ENCODE measurements around the gene SUN3. TPM values are rescaled to one million over a fixed set of nuclear protein-coding genes. Genes with fewer than 3 reads are reported as not detected.

The SUN3 gene
- total and polyA plus RNA-seq, 9 of the 15 experiments (the other 6 are each of a cell fraction or from before 2014, with no cell fraction given): 0.04 to 0.06 TPM; not detected in 7

DNA sequence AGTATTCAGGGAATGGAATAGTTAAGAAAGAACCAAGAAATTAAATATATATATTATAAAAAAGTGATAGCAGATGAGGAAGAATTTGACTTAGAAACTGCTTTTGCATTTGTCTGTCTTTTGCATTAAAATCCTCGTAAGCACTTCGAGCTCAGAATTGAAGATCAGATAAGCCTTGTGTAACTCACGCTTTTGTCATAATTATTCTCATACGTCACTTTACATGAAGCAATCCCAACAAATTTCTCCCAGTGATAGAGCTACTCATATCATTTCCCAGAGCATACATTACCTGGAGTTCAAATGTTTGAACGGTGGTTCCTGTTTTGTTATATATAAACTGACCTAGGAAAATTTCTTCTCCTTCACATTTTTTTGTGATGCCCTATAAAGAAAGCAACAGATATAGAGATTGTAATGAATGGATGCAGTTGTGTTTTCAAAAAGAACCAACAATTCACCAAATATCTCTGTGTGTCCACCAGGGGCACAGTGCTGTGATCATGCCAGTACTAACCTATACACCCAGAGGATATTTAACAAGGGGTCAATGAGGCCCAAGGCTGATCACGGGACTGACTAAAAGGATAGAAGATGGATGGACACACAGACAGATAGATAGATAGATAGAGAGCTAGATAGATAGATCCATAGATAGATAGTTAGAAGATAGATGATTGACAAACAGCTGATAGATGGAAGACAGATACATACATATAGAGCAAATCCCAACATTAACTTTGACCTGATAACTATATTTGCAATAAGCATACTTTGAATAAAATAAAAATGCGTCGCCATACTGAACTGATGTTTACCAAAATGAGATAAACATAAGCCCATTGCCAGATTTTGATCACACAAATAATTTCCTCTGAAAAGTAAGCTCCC, 40.2 kb downstream of the SUN3 start (continued):
- TF ChIP-seq, protein P1, sequence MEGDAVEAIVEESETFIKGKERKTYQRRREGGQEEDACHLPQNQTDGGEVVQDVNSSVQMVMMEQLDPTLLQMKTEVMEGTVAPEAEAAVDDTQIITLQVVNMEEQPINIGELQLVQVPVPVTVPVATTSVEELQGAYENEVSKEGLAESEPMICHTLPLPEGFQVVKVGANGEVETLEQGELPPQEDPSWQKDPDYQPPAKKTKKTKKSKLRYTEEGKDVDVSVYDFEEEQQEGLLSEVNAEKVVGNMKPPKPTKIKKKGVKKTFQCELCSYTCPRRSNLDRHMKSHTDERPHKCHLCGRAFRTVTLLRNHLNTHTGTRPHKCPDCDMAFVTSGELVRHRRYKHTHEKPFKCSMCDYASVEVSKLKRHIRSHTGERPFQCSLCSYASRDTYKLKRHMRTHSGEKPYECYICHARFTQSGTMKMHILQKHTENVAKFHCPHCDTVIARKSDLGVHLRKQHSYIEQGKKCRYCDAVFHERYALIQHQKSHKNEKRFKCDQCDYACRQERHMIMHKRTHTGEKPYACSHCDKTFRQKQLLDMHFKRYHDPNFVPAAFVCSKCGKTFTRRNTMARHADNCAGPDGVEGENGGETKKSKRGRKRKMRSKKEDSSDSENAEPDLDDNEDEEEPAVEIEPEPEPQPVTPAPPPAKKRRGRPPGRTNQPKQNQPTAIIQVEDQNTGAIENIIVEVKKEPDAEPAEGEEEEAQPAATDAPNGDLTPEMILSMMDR (IDR thresholded peaks at IDR 0.05 in 2 of 3, conservative IDR thresholded peaks at IDR 0.05 in 1 of 3; ENCODE audit: insufficient read depth in 2 of 3, low read depth in 1 of 3, low read length in 3 of 3): 0 out of 6 replicates have a peak, but pooled peaks of 2 of the 3 experiments have one; percentile 12 to 23

DNA sequence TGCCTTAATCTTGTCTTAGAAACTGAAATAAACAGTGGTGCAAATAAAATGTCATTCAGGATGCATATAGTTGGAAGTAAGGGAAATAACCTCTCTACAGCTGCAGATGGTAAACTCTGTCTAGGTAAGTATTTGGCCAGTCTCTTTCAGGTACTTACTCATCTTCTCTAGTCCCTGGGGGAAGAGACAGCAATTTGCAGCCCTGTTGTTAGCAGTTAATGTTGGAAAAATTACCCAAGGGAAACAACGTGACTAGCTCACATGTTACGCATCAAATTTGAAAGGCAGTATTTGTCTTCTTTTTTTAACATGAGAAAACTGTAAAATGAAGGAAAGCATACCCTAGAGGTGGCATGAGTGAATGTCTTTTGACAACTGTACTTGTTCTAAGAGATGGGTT, 46.3 kb downstream of the SUN3 start:
- Histone ChIP-seq H3K9me3 (replicated peaks; ENCODE audit: control insufficient read depth, insufficient read depth, low read depth, low read length) (no peaks in the 10 kb centered on the region), H3K36me3 (ENCODE audit: control insufficient read depth, insufficient read depth, low read length) (peaks cover 11% of the 10 kb centered on the region; the same call in 2 of the 3 replicates), H3K4me2 (ENCODE audit: insufficient read depth, low read length) (no peak overlapping the region), H3K27ac (ENCODE audit: extremely low read depth, low read depth, low read length) (no peak overlapping the region), H3K4me1 (replicated peaks in 1 of 2; ENCODE audit: control insufficient read depth in 2 of 2, insufficient read depth in 2 of 2, low read length in 2 of 2) (peaks cover 5 to 6% of the 10 kb centered on the region in 2 experiments; a peak in 3 of 5 replicates), H3K9me1 (ENCODE audit: control insufficient read depth, insufficient read depth, low read length) (no peaks in the 10 kb centered on the region), H2AFZ (ENCODE audit: low read depth, low read length) (peak overlapping the region; percentile 43; the same call in 1 of the 2 replicates), H3K27me3 (ENCODE audit: control insufficient read depth in 2 of 2, insufficient read depth in 2 of 2, low read length in 2 of 2) (no peaks in the 10 kb centered on the region), H3K79me2 (ENCODE audit: control insufficient read depth, insufficient read depth, low read length) (peaks cover 13% of the 10 kb centered on the region), H4K20me1 (replicated peaks; ENCODE audit: control insufficient read depth, insufficient read depth, low read length) (no peaks in the 10 kb centered on the region), H3K4me3 (no peak overlapping the region), H3K9ac (ENCODE audit: insufficient read depth in 1 of 2, low read depth in 2 of 2, low read length in 2 of 2) (no peak overlapping the region)
- ATAC-seq (no peak), FAIRE-seq (peak; percentile 6), DNase-seq (ENCODE audit: extremely low read depth in 1 of 4, low spot score in 3 of 4) (no peak)
- intact Hi-C loops (cut with micrococcal nuclease) (no loop called here), in situ Hi-C loops (cut with MboI) (no loop called here)
- no TSS peak for BruUV-seq (replicated peaks)
- ChIA-PET CTCF (ENCODE audit: low intra/inter-chr PET ratio) (no interaction called here), POLR2A (no interaction called here)
- TF ChIP-seq, protein P2, sequence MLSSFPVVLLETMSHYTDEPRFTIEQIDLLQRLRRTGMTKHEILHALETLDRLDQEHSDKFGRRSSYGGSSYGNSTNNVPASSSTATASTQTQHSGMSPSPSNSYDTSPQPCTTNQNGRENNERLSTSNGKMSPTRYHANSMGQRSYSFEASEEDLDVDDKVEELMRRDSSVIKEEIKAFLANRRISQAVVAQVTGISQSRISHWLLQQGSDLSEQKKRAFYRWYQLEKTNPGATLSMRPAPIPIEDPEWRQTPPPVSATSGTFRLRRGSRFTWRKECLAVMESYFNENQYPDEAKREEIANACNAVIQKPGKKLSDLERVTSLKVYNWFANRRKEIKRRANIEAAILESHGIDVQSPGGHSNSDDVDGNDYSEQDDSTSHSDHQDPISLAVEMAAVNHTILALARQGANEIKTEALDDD (IDR thresholded peaks at IDR 0.05): 0 out of 2 replicates have a peak, but pooled peaks have one; percentile 22
- TF ChIP-seq SIRT6 (IDR thresholded peaks at IDR 0.05; ENCODE audit: low read depth, low read length): no peak
- TF ChIP-seq, protein P3, sequence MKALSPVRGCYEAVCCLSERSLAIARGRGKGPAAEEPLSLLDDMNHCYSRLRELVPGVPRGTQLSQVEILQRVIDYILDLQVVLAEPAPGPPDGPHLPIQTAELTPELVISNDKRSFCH (CRISPR knock-in tag; IDR thresholded peaks at IDR 0.05): no peak
- TF ChIP-seq, protein P3 (tag; IDR thresholded peaks at IDR 0.05): no peak
- TF ChIP-seq, protein P4, sequence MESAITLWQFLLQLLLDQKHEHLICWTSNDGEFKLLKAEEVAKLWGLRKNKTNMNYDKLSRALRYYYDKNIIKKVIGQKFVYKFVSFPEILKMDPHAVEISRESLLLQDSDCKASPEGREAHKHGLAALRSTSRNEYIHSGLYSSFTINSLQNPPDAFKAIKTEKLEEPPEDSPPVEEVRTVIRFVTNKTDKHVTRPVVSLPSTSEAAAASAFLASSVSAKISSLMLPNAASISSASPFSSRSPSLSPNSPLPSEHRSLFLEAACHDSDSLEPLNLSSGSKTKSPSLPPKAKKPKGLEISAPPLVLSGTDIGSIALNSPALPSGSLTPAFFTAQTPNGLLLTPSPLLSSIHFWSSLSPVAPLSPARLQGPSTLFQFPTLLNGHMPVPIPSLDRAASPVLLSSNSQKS (CRISPR knock-in tag; IDR thresholded peaks at IDR 0.05): no peak
- no peak for TF ChIP-seq SMARCA4 (IDR thresholded peaks at IDR 0.05)
- TF ChIP-seq GATA2 (CRISPR knock-in tag; IDR thresholded peaks at IDR 0.05): no peak
- TF ChIP-seq FOXK2 (conservative IDR thresholded peaks at IDR 0.05 in 1 of 2, IDR thresholded peaks at IDR 0.05 in 1 of 2; ENCODE audit: low read depth in 2 of 2): no peak
- WGBS (ENCODE audit: insufficient coverage, low coverage, missing lambda C conversion rate): 9% methylated on average over 2 of the region's 2 CpGs
